Measurements from ENCODE around the gene CLDN19.

- TF ChIP-seq CTCF (IDR thresholded peaks at IDR 0.05; ENCODE audit: low read depth, low read length, poor library complexity, severe bottlenecking) (peak; percentile 13), EZH2phosphoT487 (IDR thresholded peaks at IDR 0.05; ENCODE audit: borderline replicate concordance, low read length) (no peak)
Measured at GRCh38 chr1:42766741-42767509, 26.9 kb upstream of the CLDN19 start, which contains the start of the genes C1orf50 and P3H1.

All from DOHH2 (cell line).